GM23248 (cell line): Measurements from ENCODE around the gene SLC4A11. TPM values are rescaled to one million over a fixed set of nuclear protein-coding genes. Genes with fewer than 3 reads are reported as not detected.

Experiments
- DNase-seq: peaks from one replicate; pipeline ENCODE4 v3.0.0-alpha.2; 2015
- H2AFZ ChIP-seq: fragments of 200-600 bp; sonication (generic); 2 replicates; pipeline ENCODE4 v1.6.1; 2016; ENCODE audit warnings: antibody characterized with exemption
- H3F3A ChIP-seq: fragments of 200-600 bp; sonication (generic); 2 replicates; pipeline ENCODE4 v1.6.1; 2016; ENCODE audit warnings: mild to moderate bottlenecking, antibody characterized with exemption, mixed run types; ENCODE audit not compliant: insufficient read depth
- H3K27ac ChIP-seq: fragments of 200-600 bp; sonication (generic); 2 replicates; pipeline ENCODE4 v1.5.1; 2016; ENCODE audit warnings: mild to moderate bottlenecking
- H3K27me3 ChIP-seq: fragments of 200-600 bp; sonication (generic); replicated peaks from 2 replicates; pipeline ENCODE4 v1.6.1; 2016; ENCODE audit warnings: mild to moderate bottlenecking; ENCODE audit not compliant: insufficient read depth
- H3K36me3 ChIP-seq: fragments of 200-600 bp; sonication (generic); 2 replicates; pipeline ENCODE4 v1.6.1; 2016; ENCODE audit warnings: low read depth, mild to moderate bottlenecking
- H3K4me1 ChIP-seq: fragments of 200-600 bp; sonication (generic); 2 replicates; pipeline ENCODE4 v1.6.1; 2016; ENCODE audit warnings: mild to moderate bottlenecking; ENCODE audit not compliant: insufficient read depth
- H3K4me2 ChIP-seq: fragments of 200-600 bp; sonication (generic); one replicate; pipeline ENCODE4 v1.6.1; 2016; ENCODE audit warnings: mild to moderate bottlenecking; ENCODE audit not compliant: unreplicated experiment
- H3K4me3 ChIP-seq: fragments of 200-600 bp; sonication (generic); 2 replicates; pipeline ENCODE4 v1.5.1; 2016; ENCODE audit warnings: mild to moderate bottlenecking
- H3K79me2 ChIP-seq: fragments of 200-600 bp; sonication (generic); 2 replicates; pipeline ENCODE4 v1.6.1; 2016; ENCODE audit warnings: mild to moderate bottlenecking; ENCODE audit not compliant: insufficient read depth
- H3K9ac ChIP-seq: fragments of 200-600 bp; sonication (generic); 2 replicates; pipeline ENCODE4 v1.6.1; 2016; ENCODE audit warnings: mild to moderate bottlenecking
- H3K9me2 ChIP-seq: fragments of 200-600 bp; sonication (generic); 2 replicates; pipeline ENCODE4 v1.6.1; 2016; ENCODE audit warnings: mixed run types, mild to moderate bottlenecking, moderate library complexity; ENCODE audit not compliant: insufficient read depth
- H3K9me3 ChIP-seq: fragments of 200-600 bp; sonication (generic); one replicate; pipeline ENCODE4 v1.6.1; 2017; ENCODE audit warnings: low read depth
- H4K20me1 ChIP-seq: fragments of 200-600 bp; sonication (generic); 2 replicates; pipeline ENCODE4 v1.6.0; 2016; ENCODE audit not compliant: insufficient read depth
- EZH2 ChIP-seq: fragments of 200-600 bp; sonication (generic); IDR thresholded peaks from 2 replicates; pipeline ENCODE4 v1.6.1; 2018; ENCODE audit warnings: antibody characterized with exemption, mild to moderate bottlenecking; ENCODE audit not compliant: insufficient read depth, poor library complexity, severe bottlenecking
- EZH2phosphoT487 ChIP-seq: fragments of 200-600 bp; sonication (generic); IDR thresholded peaks from 2 replicates; pipeline ENCODE4 v1.6.1; 2018; ENCODE audit warnings: antibody characterized with exemption, moderate library complexity, mild to moderate bottlenecking, low read depth; ENCODE audit not compliant: insufficient read depth
- WGBS, 2 experiments: methylation state at CpG; one replicate each; pipeline ENCODE4 v1.1.6; 2015 to 2017; ENCODE audit warnings: low lambda C conversion rate in 2 of 2, low coverage in 1 of 2; ENCODE audit errors: missing lambda C conversion rate in 2 of 2; 5-methylcytosine and 5-hydroxymethylcytosine counted together
- in situ Hi-C: fragments of 300-500 bp; cut with MboI; formaldehyde crosslinking; loops from 2 replicates; pipeline ENCODE4 v1.15.0; 2020
- polyA plus RNA-seq: library from polyadenylated mRNA; unstranded; fragments of >200 nt; fragmentation: Nextera tagmentation; extraction: Ambion mirVana; gene quantifications from 2 replicates; pipeline ENCODE4 v1.2.1, GENCODE V29; 2016
- total RNA-seq: library from RNA; depleted of rRNA; stranded (reverse); fragments of >200 nt; shearing (Covaris generic); gene quantifications from 2 replicates; pipeline ENCODE4 v1.2.3, GENCODE V29; 2014

The SLC4A11 gene
- total and polyA plus RNA-seq, 2 experiments from 2014 or later, result 0.65 to 1.1 TPM

- Histone ChIP-seq H3K4me1 (peaks cover 12% of the 10 kb centered on the region), H2AFZ (peak overlapping the region; percentile 96), H4K20me1 (no peaks in the 10 kb centered on the region), H3K27ac (peak overlapping the region; percentile 60), H3K79me2 (peaks cover 76% of the 10 kb centered on the region), H3K27me3 (no peaks in the 10 kb centered on the region), H3F3A (0 out of 2 replicates have a peak, but pooled peaks cover 5% of the 10 kb centered on the region), H3K36me3 (no peaks in the 10 kb centered on the region), H3K9ac (peak overlapping the region; percentile 84), H3K4me3 (peak overlapping the region; percentile 97), H3K9me3 (no peaks in the 10 kb centered on the region), H3K4me2 (peak overlapping the region; percentile 97), H3K9me2 (no peaks in the 10 kb centered on the region)
- in situ Hi-C loops, result no loop called here
- WGBS, 2 experiments, result 2% methylated on average over 10 of the region's 10 CpGs
- DNase-seq, result peak; percentile 55
- TF ChIP-seq EZH2phosphoT487 (no peak), EZH2 (no peak)
These were observed 30.2 kb downstream of the SLC4A11 start for GRCh38 chr20:3208786-3209256.

GRCh38 chr20:3204124-3204794 lies 34.7 kb downstream of the SLC4A11 start, which contains the start of gene DDRGK1:
Gene DDRGK1, minus strand, starts transcription at chr20:3204682. Its CDS starts 55 bp downstream, at chr20:3204627.
- H3K9ac ChIP-seq, result peak within 1 kb of the TSS; percentile 84
- TF ChIP-seq EZH2 (no peak), EZH2phosphoT487 (no peak)
- H3K9me3 ChIP-seq, result no peaks in the 10 kb centered on the region
- in situ Hi-C loops, result no loop called here
- H3K4me3 ChIP-seq, result peak within 1 kb of the TSS; percentile 76
- H3K27ac ChIP-seq, result peak within 1 kb of the TSS; percentile 48
- H3F3A ChIP-seq, result 0 out of 2 replicates have a peak, but pooled peaks cover 5% of the 10 kb centered on the region
- H2AFZ ChIP-seq, result peak within 1 kb of the TSS; percentile 82
- no peaks in the 10 kb centered on the region for H3K9me2 ChIP-seq
- H3K79me2 ChIP-seq, result peaks cover 53% of the 10 kb centered on the region
- H3K4me2 ChIP-seq, result peak within 1 kb of the TSS; percentile 96
- H3K4me1 ChIP-seq, result peaks cover 14% of the 10 kb centered on the region
- H3K27me3 ChIP-seq, result no peaks in the 10 kb centered on the region
- no peaks in the 10 kb centered on the region for H4K20me1 ChIP-seq
- H3K36me3 ChIP-seq, result no peaks in the 10 kb centered on the region; the same call in 1 of the 2 replicates
- WGBS, 2 experiments, result 0 to 1% methylated on average over 47 to 48 of the region's 48 CpGs
- peak; percentile 90 for DNase-seq

- WGBS, 2 experiments, result 9 to 10% methylated on average over 26 to 31 of the region's 31 CpGs
These were observed 35.5 kb downstream of the SLC4A11 start for GRCh38 chr20:3203315-3204123.

GRCh38 chr20:3202965-3203314 lies 36.0 kb downstream of the SLC4A11 start:
- Histone ChIP-seq H3F3A (no peaks in the 10 kb centered on the region), H3K9me3 (no peaks in the 10 kb centered on the region), H3K79me2 (peaks cover 40% of the 10 kb centered on the region), H3K9me2 (no peaks in the 10 kb centered on the region), H3K4me3 (peak overlapping the region; percentile 76), H2AFZ (peak overlapping the region; percentile 82), H4K20me1 (no peaks in the 10 kb centered on the region), H3K27me3 (no peaks in the 10 kb centered on the region), H3K4me2 (peak overlapping the region; percentile 96), H3K36me3 (no peaks in the 10 kb centered on the region; the same call in 1 of the 2 replicates), H3K27ac (peak overlapping the region; percentile 48), H3K9ac (peak overlapping the region; percentile 84), H3K4me1 (peaks cover 8% of the 10 kb centered on the region)
- no peak for DNase-seq
- in situ Hi-C loops, result no loop called here
- WGBS, 2 experiments, result 9 to 11% methylated on average over 8 to 9 of the region's 9 CpGs
- TF ChIP-seq EZH2 (no peak), EZH2phosphoT487 (no peak)

More at GRCh38 chr20:3203315-3204123, 35.5 kb downstream of the SLC4A11 start:
- Histone ChIP-seq H4K20me1 (no peaks in the 10 kb centered on the region), H3K4me1 (peaks cover 13% of the 10 kb centered on the region), H3K27me3 (no peaks in the 10 kb centered on the region), H3K9ac (peak overlapping the region; percentile 84), H3K9me3 (no peaks in the 10 kb centered on the region), H3K79me2 (peaks cover 46% of the 10 kb centered on the region), H3K9me2 (no peaks in the 10 kb centered on the region), H3K36me3 (no peaks in the 10 kb centered on the region; the same call in 1 of the 2 replicates), H2AFZ (peak overlapping the region; percentile 82), H3F3A (no peaks in the 10 kb centered on the region), H3K4me2 (peak overlapping the region; percentile 96), H3K4me3 (peak overlapping the region; percentile 76), H3K27ac (peak overlapping the region; percentile 48)
- in situ Hi-C loops, result no loop called here
- no peak for TF ChIP-seq EZH2phosphoT487
- TF ChIP-seq EZH2, result no peak
- DNase-seq, result peak; percentile 71
